Eye (tissue), 1 donor: ENCODE results near the gene OTUB2.

Experiments used
- DNase-seq: peaks from one replicate; pipeline ENCODE4 v3.0.0-alpha.2; 2015

The OTUB2 gene

GRCh38 chr14:94022532-94023411, 3.4 kb upstream of the OTUB2 start:
- DNase-seq = no peak

DNA sequence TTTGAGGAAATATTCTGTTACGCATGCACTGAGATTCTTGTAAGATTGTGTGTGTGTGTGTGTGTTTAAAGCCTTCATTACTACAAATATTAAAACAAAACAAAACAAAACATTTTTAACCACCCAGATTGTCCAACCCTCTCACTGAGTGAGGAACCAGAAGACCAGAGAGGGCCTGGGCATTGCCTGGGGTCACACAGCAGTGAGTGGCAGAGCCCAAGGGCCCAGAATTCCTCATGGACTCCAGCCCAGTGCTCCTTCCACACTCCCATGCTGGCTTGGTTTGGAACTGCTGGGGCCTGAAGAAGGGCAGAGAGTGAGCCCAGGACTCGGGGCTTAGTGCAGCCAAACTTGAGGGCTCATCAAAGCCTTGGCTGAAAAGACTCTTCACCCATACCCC, 1.6 kb upstream of the OTUB2 start:
- DNase-seq = no peak

- no peak for DNase-seq
Observed at GRCh38 chr14:94025720-94026119, 420 bp upstream of the OTUB2 start.

GRCh38 chr14:94026889-94027469, 839 bp downstream of the OTUB2 start:
- peak; percentile 37 for DNase-seq

GRCh38 chr14:94027566-94028449, 1.7 kb downstream of the OTUB2 start:
- no peak for DNase-seq

- DNase-seq = no peak
Observed at GRCh38 chr14:94028450-94028826, 2.3 kb downstream of the OTUB2 start.

GRCh38 chr14:94029265-94029664, 3.1 kb downstream of the OTUB2 start:
- DNase-seq = no peak

DNA sequence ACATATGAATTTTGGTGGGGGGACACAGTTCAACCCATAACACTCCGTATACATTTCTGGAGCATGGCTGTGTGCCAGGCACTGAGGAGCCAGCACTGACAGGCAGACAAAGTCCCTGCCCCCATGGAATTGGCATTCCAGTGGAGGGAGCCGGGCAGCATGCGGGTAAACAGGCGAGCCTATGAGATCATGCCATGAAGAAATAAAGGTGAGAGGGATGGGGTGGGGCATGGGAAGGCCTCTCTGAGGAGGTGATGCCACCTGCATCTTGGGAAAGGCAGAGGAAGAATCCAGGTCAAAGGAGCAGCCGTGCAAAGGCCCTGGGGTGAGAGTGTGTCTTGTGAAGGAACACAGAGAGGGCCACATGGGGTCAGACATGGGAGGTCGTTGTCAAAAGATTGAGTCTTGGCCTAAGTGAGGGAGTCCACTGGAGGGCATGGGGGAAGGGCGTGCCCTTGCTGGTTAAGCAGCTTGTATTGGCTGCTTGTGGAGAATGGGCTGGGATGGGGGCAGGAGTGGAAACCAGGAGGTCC, 3.6 kb downstream of the OTUB2 start:
- DNase-seq = no peak

GRCh38 chr14:94030571-94030970, 4.4 kb downstream of the OTUB2 start:
- DNase-seq = no peak

- no peak for DNase-seq
Observed at GRCh38 chr14:94031161-94031882, 5.2 kb downstream of the OTUB2 start.

DNA sequence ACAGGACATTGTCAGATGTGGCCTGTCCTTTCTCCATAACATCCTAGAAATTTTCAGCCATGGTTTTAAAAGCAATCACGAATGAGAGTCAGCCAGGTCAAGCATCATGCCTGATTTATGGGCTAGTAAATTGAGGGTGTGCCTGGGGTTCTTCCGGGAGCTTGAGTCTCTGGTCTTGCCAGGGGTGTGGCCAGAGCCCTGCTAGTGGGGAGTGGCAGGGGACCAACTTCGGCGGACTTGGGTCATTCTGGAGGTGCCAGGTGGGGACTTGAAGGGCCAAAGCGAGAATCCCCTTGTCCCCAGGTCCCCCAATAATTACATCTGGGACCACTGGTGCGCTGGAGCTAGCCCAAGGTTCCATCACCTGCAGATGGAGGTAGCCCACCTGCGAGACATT, 5.7 kb downstream of the OTUB2 start:
- DNase-seq = no peak

GRCh38 chr14:94034886-94035285, 8.7 kb downstream of the OTUB2 start:
- no peak for DNase-seq

- DNase-seq = peak; percentile 85
Observed at GRCh38 chr14:94036313-94037167, 10.4 kb downstream of the OTUB2 start.

DNA sequence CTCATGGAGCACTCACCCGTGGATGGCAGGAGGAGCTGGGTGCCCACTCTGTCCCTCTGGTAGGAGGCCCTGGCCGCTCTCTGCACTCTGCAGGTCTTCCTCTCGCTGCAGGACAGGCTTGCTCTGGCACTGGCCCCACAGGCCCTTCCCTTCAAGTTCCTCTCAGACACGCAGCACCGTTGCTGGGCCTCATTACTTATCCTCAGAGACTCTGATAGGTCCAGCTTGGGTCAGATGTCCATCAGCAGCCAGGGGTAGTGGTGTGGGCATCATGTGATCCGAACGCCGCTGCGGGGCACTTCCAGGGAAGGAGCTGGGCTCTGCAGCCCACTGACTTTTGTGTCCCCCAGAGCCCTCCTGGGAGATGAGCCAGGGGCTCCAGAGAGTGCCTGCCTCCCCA, 11.8 kb downstream of the OTUB2 start:
- no peak for DNase-seq

GRCh38 chr14:94038510-94038909, 12.4 kb downstream of the OTUB2 start:
- DNase-seq = no peak

- DNase-seq = no peak
Observed at GRCh38 chr14:94038921-94039629, 12.9 kb downstream of the OTUB2 start.

DNA sequence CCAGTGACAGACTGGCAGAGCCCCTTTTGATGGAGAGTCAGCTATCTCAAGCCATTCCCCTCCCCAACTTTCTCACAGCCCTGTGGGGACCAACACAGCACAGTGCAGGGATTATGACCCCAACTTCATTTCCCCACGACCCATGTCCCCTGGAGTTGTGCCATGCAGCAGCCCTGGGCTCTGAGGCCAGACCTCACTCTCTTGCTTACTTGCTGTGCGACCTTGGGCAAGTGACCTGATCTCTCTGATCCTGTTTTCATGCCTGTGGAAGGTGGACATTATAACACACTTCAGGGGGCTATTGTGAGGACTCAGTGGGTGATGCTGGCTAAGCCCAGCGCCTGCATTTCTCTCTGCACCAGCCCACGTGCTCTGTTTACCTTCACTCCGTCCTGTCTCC, 14.1 kb downstream of the OTUB2 start:
- no peak for DNase-seq

DNA sequence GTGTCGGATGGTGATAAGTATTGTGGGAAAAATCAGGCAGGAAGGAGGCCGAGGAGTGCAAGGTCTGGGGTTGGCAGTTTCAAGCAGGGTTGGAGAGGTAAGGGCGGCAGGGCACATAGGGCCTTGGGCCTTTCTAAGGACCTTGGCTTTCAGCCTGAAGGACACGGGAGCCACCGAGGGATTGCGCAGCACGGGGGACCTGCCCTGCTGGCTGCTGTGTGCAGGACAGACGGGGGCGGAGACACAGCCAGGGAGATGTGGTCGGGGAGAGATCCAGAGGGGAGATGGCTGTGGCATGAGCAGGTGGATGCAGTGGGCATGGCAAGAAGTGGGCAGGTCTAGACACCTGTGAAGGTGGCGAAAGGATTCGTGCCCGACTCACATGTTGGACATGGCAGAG, 14.7 kb downstream of the OTUB2 start:
- DNase-seq = no peak

DNA sequence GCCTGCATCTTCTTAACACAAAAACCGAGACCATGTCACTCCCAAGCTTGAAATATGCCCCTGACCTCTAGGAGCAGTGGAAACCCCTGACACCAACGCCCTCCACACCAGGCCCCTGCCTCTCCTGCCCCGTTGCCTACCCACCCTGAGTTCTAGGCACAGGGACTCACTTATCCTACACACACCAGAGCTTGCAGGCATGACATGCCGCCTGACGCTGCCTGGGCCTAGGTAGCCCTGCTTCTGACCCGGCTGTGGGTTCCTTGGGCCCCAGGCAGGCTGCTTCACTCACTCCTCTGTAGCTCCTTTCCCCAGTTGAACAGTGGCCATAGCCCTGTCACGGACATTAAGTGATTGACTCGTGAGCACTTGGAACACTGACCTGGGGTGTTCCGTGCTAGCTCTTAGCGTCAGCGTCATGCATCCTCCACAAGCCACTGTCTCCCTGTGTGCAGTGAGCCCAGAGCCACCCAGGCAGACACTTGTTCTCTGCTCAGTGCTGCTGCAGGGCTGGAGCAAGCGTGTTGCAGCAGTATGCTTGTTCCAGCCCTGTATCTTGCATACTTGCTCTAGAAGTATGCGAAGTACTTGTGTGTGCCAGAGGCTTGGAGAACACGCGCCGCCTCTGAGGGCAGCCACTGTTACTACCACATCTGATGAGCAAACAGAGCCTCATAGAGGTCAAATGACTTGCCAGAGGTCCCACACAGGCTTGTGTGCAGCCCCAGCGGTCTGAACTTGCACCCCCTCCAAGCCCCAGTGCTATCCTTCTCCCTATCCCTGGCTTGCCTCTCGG, 15.6 kb downstream of the OTUB2 start:
- DNase-seq = no peak

DNA sequence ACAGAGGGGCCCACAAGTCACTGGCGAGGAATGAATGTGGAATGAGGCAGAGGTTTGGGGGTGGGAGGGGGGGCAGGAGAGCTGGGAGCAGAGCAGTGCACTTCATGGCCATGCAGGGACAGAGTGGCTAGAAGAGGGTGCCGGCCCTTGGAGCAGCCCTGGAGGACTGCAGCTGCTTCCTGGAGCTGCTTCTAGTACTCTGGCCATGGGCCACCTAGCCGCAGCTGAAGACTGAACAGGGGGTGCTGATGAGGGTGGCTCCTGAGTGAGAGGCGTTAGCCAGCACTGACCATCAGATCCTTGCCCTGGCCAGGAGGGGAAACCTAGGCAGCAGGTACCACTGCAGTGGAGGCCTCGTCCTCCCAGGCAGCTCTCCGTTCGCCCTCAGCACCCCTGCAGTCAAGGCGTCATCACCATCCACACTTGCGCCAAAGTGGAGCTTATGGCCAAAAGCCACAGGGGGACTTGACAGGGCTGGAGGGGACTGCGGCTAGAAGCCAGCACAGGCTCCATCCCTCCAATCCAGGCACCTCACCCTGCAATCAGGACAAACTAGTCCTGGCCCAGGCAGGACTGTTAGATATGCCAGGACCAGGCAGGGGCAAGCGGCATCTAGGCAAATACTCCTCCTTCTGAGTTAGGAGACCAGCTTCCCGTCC, 16.4 kb downstream of the OTUB2 start:
- DNase-seq = no peak
